WI38 (cell line): Measurements from ENCODE around the gene HOXA13.

Experiments used
- H3K4me3 ChIP-seq: 2 replicates; pipeline ENCODE4 v1.5.1; 2011; ENCODE audit warnings: low read depth, mild to moderate bottlenecking, control low read depth, low read length
- TF ChIP-seq, protein P1 (sequence below): IDR thresholded peaks from 2 replicates; pipeline ENCODE4 v1.5.1; 2012; ENCODE audit warnings: low read depth, mild to moderate bottlenecking, control low read depth, low read length

Gene HOXA13

GRCh38 chr7:27163288-27164044, 36.4 kb downstream of the HOXA13 start:
- TF ChIP-seq, protein P1, sequence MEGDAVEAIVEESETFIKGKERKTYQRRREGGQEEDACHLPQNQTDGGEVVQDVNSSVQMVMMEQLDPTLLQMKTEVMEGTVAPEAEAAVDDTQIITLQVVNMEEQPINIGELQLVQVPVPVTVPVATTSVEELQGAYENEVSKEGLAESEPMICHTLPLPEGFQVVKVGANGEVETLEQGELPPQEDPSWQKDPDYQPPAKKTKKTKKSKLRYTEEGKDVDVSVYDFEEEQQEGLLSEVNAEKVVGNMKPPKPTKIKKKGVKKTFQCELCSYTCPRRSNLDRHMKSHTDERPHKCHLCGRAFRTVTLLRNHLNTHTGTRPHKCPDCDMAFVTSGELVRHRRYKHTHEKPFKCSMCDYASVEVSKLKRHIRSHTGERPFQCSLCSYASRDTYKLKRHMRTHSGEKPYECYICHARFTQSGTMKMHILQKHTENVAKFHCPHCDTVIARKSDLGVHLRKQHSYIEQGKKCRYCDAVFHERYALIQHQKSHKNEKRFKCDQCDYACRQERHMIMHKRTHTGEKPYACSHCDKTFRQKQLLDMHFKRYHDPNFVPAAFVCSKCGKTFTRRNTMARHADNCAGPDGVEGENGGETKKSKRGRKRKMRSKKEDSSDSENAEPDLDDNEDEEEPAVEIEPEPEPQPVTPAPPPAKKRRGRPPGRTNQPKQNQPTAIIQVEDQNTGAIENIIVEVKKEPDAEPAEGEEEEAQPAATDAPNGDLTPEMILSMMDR: no peak
- H3K4me3 ChIP-seq: no peak overlapping the region

DNA sequence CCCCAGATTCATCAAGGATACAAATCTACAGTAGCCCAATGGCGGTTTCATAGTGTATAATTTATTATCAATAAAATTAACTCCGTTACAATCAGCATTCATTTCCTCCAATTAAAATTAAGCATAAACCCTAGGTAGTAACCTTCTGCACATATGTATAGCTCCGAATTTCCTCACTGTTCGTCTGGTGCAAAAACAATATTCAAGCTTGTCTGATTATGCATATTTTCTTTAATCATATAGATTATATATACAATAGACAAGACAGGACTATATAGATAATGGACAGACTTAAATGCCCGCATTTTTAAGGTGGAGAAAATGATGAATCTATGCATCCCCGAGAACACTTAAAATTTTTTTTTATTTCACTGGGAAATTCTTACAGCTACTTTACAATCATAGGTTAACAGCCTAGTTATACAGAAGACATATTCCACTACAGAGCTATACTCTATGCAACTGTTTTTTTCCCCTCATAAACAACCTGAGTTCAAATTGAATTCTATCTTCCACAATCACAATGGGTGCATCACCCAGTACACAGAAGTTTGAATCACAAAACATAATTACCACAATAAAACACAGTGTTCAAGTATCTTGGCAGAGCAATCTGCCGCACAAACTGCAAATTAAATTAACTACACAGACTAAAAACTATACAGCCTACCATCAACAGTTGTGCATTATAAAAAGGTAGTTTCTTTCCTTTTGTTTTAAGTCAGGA, 37.2 kb downstream of the HOXA13 start:
- TF ChIP-seq, protein P1: no peak
- no peak overlapping the region for H3K4me3 ChIP-seq

GRCh38 chr7:27161721-27162560, 38.0 kb downstream of the HOXA13 start:
- no peak overlapping the region for H3K4me3 ChIP-seq

GRCh38 chr7:27161214-27161720, 38.6 kb downstream of the HOXA13 start:
- TF ChIP-seq, protein P1: no peak
- peak overlapping the region; percentile 58 for H3K4me3 ChIP-seq

More at GRCh38 chr7:27161721-27162560, 38.0 kb downstream of the HOXA13 start:
- TF ChIP-seq, protein P1: no peak

DNA sequence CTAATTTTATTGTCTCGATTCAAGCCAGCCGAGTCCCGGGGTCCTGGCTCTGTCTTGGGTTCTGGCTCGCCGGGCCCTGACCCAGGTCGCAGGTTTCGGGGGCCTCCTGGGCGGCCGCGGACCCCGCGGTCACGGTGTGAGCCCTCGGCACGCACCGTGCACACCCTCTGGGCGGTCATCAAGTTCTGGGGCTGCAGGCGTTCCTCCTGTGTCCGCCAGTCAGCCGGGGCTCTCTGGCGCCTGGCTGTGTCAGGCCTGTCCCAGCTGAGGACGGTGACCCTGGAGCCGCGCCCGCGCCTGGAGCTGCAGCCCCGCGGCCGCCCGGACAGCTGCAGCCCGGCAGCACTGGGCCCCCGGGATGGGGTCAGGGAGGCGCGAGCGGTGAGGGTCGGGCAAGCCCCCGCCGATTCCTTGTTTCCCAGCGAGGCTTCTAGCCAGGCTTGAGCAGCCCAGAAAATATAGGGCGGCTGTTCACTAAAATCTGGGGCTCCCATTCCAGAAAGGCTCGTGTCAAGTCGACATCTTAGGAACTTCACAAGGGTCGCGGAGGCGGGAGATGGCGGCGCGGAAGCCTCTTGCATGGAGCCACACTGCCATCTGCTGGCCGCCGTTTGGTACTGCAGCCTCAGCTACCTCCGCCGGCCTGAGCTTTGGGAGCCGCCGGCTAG, 39.2 kb downstream of the HOXA13 start:
- peak overlapping the region; percentile 58 for H3K4me3 ChIP-seq
- TF ChIP-seq, protein P1: peak; percentile 92

- H3K4me3 ChIP-seq: no peak overlapping the region
- TF ChIP-seq, protein P1: no peak
Measured at GRCh38 chr7:27160145-27160545, 39.7 kb downstream of the HOXA13 start.
